ENCODE data around the gene AUP1.

- TF ChIP-seq CTCF (IDR thresholded peaks at IDR 0.05) (no peak), POLR2A (IDR thresholded peaks at IDR 0.05) (no peak)
These were observed 22.7 kb upstream of the AUP1 start for GRCh38 chr2:74551942-74552913.
